ENCODE data around the gene YARS2.

DNA sequence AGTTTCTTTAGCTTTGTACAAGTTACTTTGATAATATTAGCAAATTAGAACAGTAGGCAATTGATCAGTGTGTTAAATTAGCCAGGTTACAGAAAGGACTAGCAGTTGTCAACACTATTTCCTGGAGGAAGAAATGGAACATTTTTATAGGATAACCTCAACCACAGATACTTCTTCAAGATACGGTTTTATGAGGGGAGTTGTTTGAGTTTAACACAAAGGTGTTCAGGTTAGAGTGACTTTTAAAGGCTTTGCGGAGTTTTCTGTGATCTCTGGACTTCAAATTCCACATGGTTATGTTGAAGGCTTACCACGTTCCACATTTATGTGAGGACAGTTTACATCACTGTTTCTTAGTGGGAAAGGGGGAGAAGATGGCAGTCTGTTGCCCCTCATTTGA, 19.3 kb downstream of the YARS2 start:
- TF ChIP-seq, protein P1, sequence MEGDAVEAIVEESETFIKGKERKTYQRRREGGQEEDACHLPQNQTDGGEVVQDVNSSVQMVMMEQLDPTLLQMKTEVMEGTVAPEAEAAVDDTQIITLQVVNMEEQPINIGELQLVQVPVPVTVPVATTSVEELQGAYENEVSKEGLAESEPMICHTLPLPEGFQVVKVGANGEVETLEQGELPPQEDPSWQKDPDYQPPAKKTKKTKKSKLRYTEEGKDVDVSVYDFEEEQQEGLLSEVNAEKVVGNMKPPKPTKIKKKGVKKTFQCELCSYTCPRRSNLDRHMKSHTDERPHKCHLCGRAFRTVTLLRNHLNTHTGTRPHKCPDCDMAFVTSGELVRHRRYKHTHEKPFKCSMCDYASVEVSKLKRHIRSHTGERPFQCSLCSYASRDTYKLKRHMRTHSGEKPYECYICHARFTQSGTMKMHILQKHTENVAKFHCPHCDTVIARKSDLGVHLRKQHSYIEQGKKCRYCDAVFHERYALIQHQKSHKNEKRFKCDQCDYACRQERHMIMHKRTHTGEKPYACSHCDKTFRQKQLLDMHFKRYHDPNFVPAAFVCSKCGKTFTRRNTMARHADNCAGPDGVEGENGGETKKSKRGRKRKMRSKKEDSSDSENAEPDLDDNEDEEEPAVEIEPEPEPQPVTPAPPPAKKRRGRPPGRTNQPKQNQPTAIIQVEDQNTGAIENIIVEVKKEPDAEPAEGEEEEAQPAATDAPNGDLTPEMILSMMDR (conservative IDR thresholded peaks at IDR 0.05): no peak
- TF ChIP-seq ZFX (IDR thresholded peaks at IDR 0.05): no peak
